Stimulated activated CD8-positive, alpha-beta memory T cell treated with anti-CD3 and anti-CD28 coated beads, Interleukin-7, amount 100 ng/mL, for 4 hours (primary cell): ENCODE data around the gene MYH6.
A peak's percentile ranks its signal among the peaks of the same experiment; 100 is the strongest.

ENCODE experiments used
- DNase-seq, 2 donors: peaks; one replicate each; pipeline ENCODE4 v3.0.0-alpha.2; 2020; ENCODE audit warnings: low read depth in 2 of 2

Gene MYH6

GRCh38 chr14:23358553-23359166 lies 49.4 kb downstream of the MYH6 start:
- DNase-seq: no peak

GRCh38 chr14:23358042-23358441 lies 50.0 kb downstream of the MYH6 start:
- no peak for DNase-seq

GRCh38 chr14:23357261-23357660 lies 50.8 kb downstream of the MYH6 start:
- no peak for DNase-seq

GRCh38 chr14:23356662-23357061 lies 51.4 kb downstream of the MYH6 start:
- no peak for DNase-seq

- no peak for DNase-seq
Measured at GRCh38 chr14:23355871-23356435, 52.1 kb downstream of the MYH6 start.

GRCh38 chr14:23354990-23355389 lies 53.1 kb downstream of the MYH6 start:
- no peak for DNase-seq

GRCh38 chr14:23353433-23353780 lies 54.7 kb downstream of the MYH6 start:
- no peak for DNase-seq

- DNase-seq: peak; percentile 14 to 38
Measured at GRCh38 chr14:23352506-23353432, 55.3 kb downstream of the MYH6 start, which contains the start of gene SLC22A17. Gene SLC22A17 (minus strand): TSS chr14:23352887.

GRCh38 chr14:23351681-23352505 lies 56.2 kb downstream of the MYH6 start:
- DNase-seq: no peak

GRCh38 chr14:23349156-23349845 lies 58.8 kb downstream of the MYH6 start:
- no peak for DNase-seq

- DNase-seq: no peak
Measured at GRCh38 chr14:23348297-23348655, 59.8 kb downstream of the MYH6 start.

- no peak for DNase-seq
Measured at GRCh38 chr14:23347406-23348296, 60.4 kb downstream of the MYH6 start.

- no peak for DNase-seq
Measured at GRCh38 chr14:23346693-23347405, 61.2 kb downstream of the MYH6 start.

- no peak for DNase-seq
Measured at GRCh38 chr14:23345987-23346692, 61.9 kb downstream of the MYH6 start.

- DNase-seq: no peak
Measured at GRCh38 chr14:23344481-23344880, 63.6 kb downstream of the MYH6 start.

- DNase-seq: no peak
Measured at GRCh38 chr14:23339506-23340268, 68.4 kb downstream of the MYH6 start.

GRCh38 chr14:23335623-23336022 lies 72.5 kb downstream of the MYH6 start:
- no peak for DNase-seq
